GM12878 (cell line): ENCODE data around the gene GAMT. TPM values are rescaled to one million over a fixed set of nuclear protein-coding genes. Genes with fewer than 3 reads are reported as not detected.

ENCODE experiments used
- BACH1 ChIP-seq: fragments of 450-650 bp; IDR thresholded peaks from 2 replicates; pipeline ENCODE4 v1.6.1; 2017; ENCODE audit warnings: mild to moderate bottlenecking, borderline replicate concordance
- CREM ChIP-seq: IDR thresholded peaks from 2 replicates; pipeline ENCODE4 v1.6.1; 2014; ENCODE audit warnings: antibody characterized with exemption, low read depth
- HDAC2 ChIP-seq: fragments of 200-600 bp; sonication (generic); IDR thresholded peaks from 2 replicates; pipeline ENCODE4 v1.6.1; 2017
- RELA ChIP-seq: fragments of 450-650 bp; IDR thresholded peaks from 2 replicates; pipeline ENCODE4 v1.8.0; 2014; ENCODE audit warnings: borderline replicate concordance; ENCODE audit not compliant: partially characterized antibody
- SMARCA5 ChIP-seq: fragments of 450-650 bp; IDR thresholded peaks from 2 replicates; pipeline ENCODE4 v1.6.1; 2017; ENCODE audit warnings: mild to moderate bottlenecking
- ZBTB40 ChIP-seq: fragments of 450-650 bp; IDR thresholded peaks from 2 replicates; pipeline ENCODE4 v1.6.1; 2016; ENCODE audit warnings: mild to moderate bottlenecking, moderate library complexity, borderline replicate concordance
- polyA plus RNA-seq, 11 experiments: library from polyadenylated mRNA; depleted of rRNA in 4 of 11; unstranded in 6 of 11; stranded (reverse) in 5 of 11; fragments of >200 nt; fragmentation: Nextera tagmentation in 4 of 11; fragmentation: Illumina TruSeq in 1 of 11; extraction: Ambion mirVana in 4 of 11; extraction: Trizol in 1 of 11; gene quantifications; 1 replicate in 1 of 11; 2 replicates in 10 of 11; pipeline versions ENCODE4 v1.2.1 to v1.2.3, GENCODE V29; 2011 to 2016; ENCODE audit warnings: inconsistent platforms in 2 of 11, missing spikeins in 2 of 11, low read depth in 1 of 11
- total RNA-seq, 4 experiments: library from RNA; depleted of rRNA in 3 of 4; stranded (reverse); fragments of >200 nt in 3 of 4; fragmentation: Illumina TruSeq in 1 of 4; extraction: Trizol in 1 of 4; gene quantifications; 2 replicates each; pipeline versions ENCODE4 v1.2.1 to v1.2.3, GENCODE V29; 2013 to 2021
- TF ChIP-seq, protein P1 (sequence below): fragments of 450-650 bp; IDR thresholded peaks from 2 replicates; pipeline ENCODE4 v1.6.1; 2017; ENCODE audit warnings: borderline replicate concordance

The GAMT gene
- total and polyA plus RNA-seq, 10 of the 15 experiments (the other 5 are each of a cell fraction or from before 2014, with no cell fraction given): 1.6 to 131 (median 38.8) TPM

DNA sequence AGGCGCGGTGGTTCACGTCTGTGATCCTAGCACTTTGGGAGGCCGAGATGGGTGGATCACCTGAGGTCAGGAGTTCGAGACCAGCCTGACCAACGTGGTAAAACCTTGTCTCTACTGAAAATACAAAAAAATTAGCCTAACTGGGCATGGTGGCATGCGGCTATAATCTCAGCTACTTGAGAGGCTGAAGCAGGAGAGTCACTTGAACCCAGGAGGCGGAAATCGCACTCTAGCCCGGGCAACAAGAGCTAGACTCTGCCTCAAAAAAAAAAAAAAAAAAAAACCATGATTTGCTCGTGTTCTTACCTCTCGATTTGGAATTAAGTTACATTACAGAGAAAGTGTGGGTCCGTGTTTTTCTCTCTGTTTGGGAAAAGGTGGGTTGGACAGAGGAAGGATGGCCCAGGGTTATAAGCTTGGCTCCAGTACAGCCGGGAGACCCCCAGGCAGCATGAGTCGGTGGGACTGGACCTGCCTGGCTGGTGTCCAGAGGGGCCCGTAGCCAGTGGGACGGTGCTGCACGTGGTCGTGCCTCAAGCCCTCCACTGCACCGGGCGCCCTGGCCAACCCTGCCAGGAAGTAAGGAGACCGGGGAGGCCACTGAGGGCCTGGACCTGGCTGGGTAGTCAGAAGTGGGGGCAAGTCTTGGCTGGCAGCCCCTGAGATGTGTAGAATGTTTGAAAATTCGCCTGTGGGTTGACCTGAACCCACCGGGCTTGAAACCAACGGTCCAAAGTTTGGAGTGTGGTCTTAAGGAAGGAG is 40.5 kb upstream of the GAMT start (continued):
- TF ChIP-seq ZBTB40 (no peak), BACH1 (0 out of 2 replicates have a peak, but pooled peaks have one; percentile 21), RELA (no peak), CREM (no peak), SMARCA5 (no peak), HDAC2 (no peak)
- TF ChIP-seq, protein P1, sequence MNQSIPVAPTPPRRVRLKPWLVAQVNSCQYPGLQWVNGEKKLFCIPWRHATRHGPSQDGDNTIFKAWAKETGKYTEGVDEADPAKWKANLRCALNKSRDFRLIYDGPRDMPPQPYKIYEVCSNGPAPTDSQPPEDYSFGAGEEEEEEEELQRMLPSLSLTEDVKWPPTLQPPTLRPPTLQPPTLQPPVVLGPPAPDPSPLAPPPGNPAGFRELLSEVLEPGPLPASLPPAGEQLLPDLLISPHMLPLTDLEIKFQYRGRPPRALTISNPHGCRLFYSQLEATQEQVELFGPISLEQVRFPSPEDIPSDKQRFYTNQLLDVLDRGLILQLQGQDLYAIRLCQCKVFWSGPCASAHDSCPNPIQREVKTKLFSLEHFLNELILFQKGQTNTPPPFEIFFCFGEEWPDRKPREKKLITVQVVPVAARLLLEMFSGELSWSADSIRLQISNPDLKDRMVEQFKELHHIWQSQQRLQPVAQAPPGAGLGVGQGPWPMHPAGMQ: no peak
